OCI-LY7 (cell line): Measurements from ENCODE around the gene THAP11. TPM values are rescaled to one million over a fixed set of nuclear protein-coding genes. Genes with fewer than 3 reads are reported as not detected.

Source experiments
- BruUV-seq: library from RNA; stranded (reverse); fragments of 400-500 nt; replicated peaks from 2 replicates; lab custom pipeline; 2021; lab: Mats Ljungman, UMichigan
- CTCF ChIA-PET: fragments of 300-600 bp; sonication (Branson Sonifier 250); formaldehyde crosslinking; loops from one replicate; lab custom pipeline; 2022; ENCODE audit warnings: antibody characterized with exemption; ENCODE audit not compliant: unreplicated experiment; lab: Charles Lee
- POLR2A ChIA-PET: fragments of 300-600 bp; sonication (Branson Sonifier 250); formaldehyde crosslinking; loops from one replicate; lab custom pipeline; 2022; ENCODE audit warnings: antibody characterized with exemption; lab: Charles Lee
- DNase-seq: peaks from one replicate; pipeline ENCODE4 v3.0.0-alpha.2; 2015; ENCODE audit warnings: low spot score
- H2AFZ ChIP-seq: fragments of 200-600 bp; sonication (generic), shearing (Covaris generic); 2 replicates; pipeline ENCODE4 v1.6.1; 2014; ENCODE audit warnings: mild to moderate bottlenecking, antibody characterized with exemption, low read length, moderate library complexity
- H3K27ac ChIP-seq: fragments of 200-600 bp; sonication (generic); 2 replicates; pipeline ENCODE4 v1.5.1; 2014; ENCODE audit warnings: mixed run types, low read depth, mild to moderate bottlenecking, moderate library complexity, low read length, inconsistent platforms; ENCODE audit not compliant: poor library complexity, severe bottlenecking
- H3K36me3 ChIP-seq: fragments of 200-600 bp; sonication (generic); 2 replicates; pipeline ENCODE4 v1.6.1; 2014; ENCODE audit warnings: mild to moderate bottlenecking, antibody characterized with exemption, low read length, moderate library complexity, mixed read lengths; ENCODE audit not compliant: insufficient read depth
- H3K4me1 ChIP-seq: fragments of 200-600 bp; sonication (generic); 2 replicates; pipeline ENCODE4 v1.5.1; 2014; ENCODE audit warnings: mild to moderate bottlenecking, low read length; ENCODE audit not compliant: insufficient read depth, poor library complexity, severe bottlenecking
- H3K4me2 ChIP-seq: fragments of 200-600 bp; sonication (generic); 2 replicates; pipeline ENCODE4 v1.6.1; 2014; ENCODE audit warnings: mild to moderate bottlenecking, low read length
- H3K4me3 ChIP-seq: fragments of 200-600 bp; sonication (generic); 2 replicates; pipeline ENCODE4 v1.5.1; 2014; ENCODE audit warnings: mild to moderate bottlenecking, low read depth, low read length; ENCODE audit not compliant: poor library complexity, severe bottlenecking
- H3K79me2 ChIP-seq: fragments of 200-600 bp; sonication (generic); 2 replicates; pipeline ENCODE4 v1.6.1; 2016; ENCODE audit warnings: low read depth, mild to moderate bottlenecking, low read length, moderate library complexity, mixed read lengths; ENCODE audit not compliant: insufficient read depth
- H3K9me2 ChIP-seq: fragments of 200-600 bp; sonication (generic); 2 replicates; pipeline ENCODE4 v1.6.1; 2016; ENCODE audit warnings: mild to moderate bottlenecking, low read length, mixed read lengths; ENCODE audit not compliant: insufficient read depth
- H3K9me3 ChIP-seq: fragments of 200-600 bp; sonication (generic); 2 replicates; pipeline ENCODE4 v1.6.1; 2014; ENCODE audit warnings: mild to moderate bottlenecking, mixed run types, low read length, mixed read lengths
- H4K20me1 ChIP-seq: fragments of 200-600 bp; sonication (generic); 2 replicates; pipeline ENCODE4 v1.6.1; 2014; ENCODE audit warnings: mild to moderate bottlenecking, antibody characterized with exemption, low read length, moderate library complexity, mixed read lengths; ENCODE audit not compliant: insufficient read depth
- EZH2phosphoT487 ChIP-seq: fragments of 200-600 bp; sonication (generic); IDR thresholded peaks from 2 replicates; pipeline ENCODE4 v1.6.1; 2018; ENCODE audit warnings: low read depth, borderline replicate concordance, mild to moderate bottlenecking, mixed run types, antibody characterized with exemption, low read length, moderate library complexity, mixed read lengths
- intact Hi-C: fragments of 100-400 bp; cut with micrococcal nuclease; formaldehyde crosslinking; loops from one replicate; pipeline ENCODE4 v1.10.0; 2022; ENCODE audit not compliant: unreplicated experiment
- total RNA-seq, 2 experiments: library from RNA; depleted of rRNA in 1 of 2; stranded (reverse); fragments of >200 nt in 1 of 2; shearing (Covaris generic) in 1 of 2; gene quantifications; 2 replicates each; pipeline ENCODE4 v1.2.3, GENCODE V29; 2014 to 2022
- TF ChIP-seq, protein P1 (sequence below): fragments of 200-600 bp; sonication (generic); conservative IDR thresholded peaks from 2 replicates; pipeline ENCODE4 v1.5.1; 2014; ENCODE audit warnings: mild to moderate bottlenecking, antibody characterized with exemption, low read length, moderate library complexity, mixed read lengths

The THAP11 gene
- total RNA-seq, 2 experiments from 2014 or later: 39.5 to 66.3 TPM

DNA sequence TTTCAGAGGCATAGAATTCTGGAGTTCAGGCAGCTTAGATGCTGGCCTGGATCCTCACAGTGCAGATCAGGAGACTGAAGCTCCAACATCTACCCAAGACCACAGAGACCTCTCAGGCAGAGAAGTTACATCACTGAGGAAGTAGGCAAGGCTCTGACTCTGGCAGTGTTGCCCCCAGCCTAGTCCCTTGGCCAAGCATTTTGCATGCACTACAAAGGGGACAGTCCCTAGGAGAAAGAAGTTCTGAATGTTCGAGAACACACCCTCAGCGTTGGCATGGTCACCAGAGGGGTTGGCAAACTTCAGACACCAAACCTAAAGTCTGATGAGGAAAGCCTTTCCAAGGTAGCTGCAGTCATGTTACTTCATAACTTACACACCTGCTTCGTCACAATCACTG lies 38.2 kb upstream of the THAP11 start:
- POLR2A ChIA-PET: interaction anchor here (0.7 kb wide), 3 partner anchors 30 to 251 kb away, joined by 3 to 6 read pairs (median 6); no protein-coding TSS in a partner anchor
- Histone ChIP-seq H3K36me3 (peaks cover 53% of the 10 kb centered on the region), H3K27ac (no peak overlapping the region), H3K9me3 (no peaks in the 10 kb centered on the region), H3K4me1 (peaks cover 59% of the 10 kb centered on the region), H3K9me2 (no peaks in the 10 kb centered on the region), H3K4me2 (peak overlapping the region; percentile 9; the same call in 1 of the 2 replicates), H4K20me1 (no peaks in the 10 kb centered on the region), H2AFZ (no peak overlapping the region), H3K79me2 (peaks cover 55% of the 10 kb centered on the region), H3K4me3 (no peak overlapping the region)
- CTCF ChIA-PET: no interaction called here
- TF ChIP-seq EZH2phosphoT487: no peak
- TF ChIP-seq, protein P1, sequence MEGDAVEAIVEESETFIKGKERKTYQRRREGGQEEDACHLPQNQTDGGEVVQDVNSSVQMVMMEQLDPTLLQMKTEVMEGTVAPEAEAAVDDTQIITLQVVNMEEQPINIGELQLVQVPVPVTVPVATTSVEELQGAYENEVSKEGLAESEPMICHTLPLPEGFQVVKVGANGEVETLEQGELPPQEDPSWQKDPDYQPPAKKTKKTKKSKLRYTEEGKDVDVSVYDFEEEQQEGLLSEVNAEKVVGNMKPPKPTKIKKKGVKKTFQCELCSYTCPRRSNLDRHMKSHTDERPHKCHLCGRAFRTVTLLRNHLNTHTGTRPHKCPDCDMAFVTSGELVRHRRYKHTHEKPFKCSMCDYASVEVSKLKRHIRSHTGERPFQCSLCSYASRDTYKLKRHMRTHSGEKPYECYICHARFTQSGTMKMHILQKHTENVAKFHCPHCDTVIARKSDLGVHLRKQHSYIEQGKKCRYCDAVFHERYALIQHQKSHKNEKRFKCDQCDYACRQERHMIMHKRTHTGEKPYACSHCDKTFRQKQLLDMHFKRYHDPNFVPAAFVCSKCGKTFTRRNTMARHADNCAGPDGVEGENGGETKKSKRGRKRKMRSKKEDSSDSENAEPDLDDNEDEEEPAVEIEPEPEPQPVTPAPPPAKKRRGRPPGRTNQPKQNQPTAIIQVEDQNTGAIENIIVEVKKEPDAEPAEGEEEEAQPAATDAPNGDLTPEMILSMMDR: no peak
- intact Hi-C loops: loop anchor here (10.0 kb wide), 1 partner anchor 259 kb away; no protein-coding TSS in a partner anchor
- no TSS peak for BruUV-seq
- peak; percentile 24 for DNase-seq

DNA sequence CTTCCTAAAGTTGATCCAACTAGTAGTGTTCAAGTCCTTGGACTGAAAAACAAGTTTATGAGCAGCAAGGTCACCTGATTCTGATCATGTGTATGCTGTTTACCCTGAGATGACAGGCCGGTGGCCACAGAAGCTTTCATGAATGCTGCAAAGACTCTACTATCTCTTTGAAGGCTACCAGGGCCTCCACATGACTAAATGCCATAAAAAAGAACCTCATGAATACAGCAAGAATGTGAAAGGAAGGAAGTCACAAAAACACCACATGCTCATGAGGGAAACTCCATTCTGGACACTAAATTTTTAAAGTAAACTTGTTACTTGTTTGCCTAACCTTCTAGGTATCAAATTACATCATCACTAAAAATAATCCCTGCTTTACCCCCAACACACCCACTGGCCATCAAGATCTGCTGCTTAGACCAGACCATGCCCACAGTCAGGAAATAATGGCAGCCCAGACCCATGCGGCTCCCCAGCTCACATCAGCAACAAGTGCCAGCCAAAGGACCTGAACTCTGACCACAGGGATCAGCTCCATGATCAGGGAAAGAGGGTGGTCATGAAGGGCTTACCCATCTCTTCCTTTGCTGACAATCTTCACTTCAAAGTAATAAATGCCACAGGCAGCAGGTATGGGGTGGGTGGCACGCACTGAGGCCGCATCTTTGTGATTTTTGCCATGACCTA lies 37.1 kb upstream of the THAP11 start:
- TF ChIP-seq, protein P1: no peak
- TF ChIP-seq EZH2phosphoT487: no peak
- POLR2A ChIA-PET: no interaction called here
- DNase-seq: no peak
- intact Hi-C loops: loop anchor here (10.0 kb wide), 1 partner anchor 260 kb away; no protein-coding TSS in a partner anchor
- no peaks in the 10 kb centered on the region for H4K20me1 ChIP-seq
- peak overlapping the region; percentile 80 for H3K4me3 ChIP-seq
- BruUV-seq: TSS peak; percentile 66
- no peaks in the 10 kb centered on the region for H3K9me2 ChIP-seq
- H3K79me2 ChIP-seq: peaks cover 55% of the 10 kb centered on the region
- CTCF ChIA-PET: no interaction called here
- H2AFZ ChIP-seq: no peak overlapping the region
- H3K9me3 ChIP-seq: no peaks in the 10 kb centered on the region
- H3K4me2 ChIP-seq: peak overlapping the region; percentile 72
- peaks cover 59% of the 10 kb centered on the region for H3K4me1 ChIP-seq
- peaks cover 45% of the 10 kb centered on the region for H3K36me3 ChIP-seq
- H3K27ac ChIP-seq: peak overlapping the region; percentile 3
